ENCODE measurements around the gene UBB. TPM values are rescaled to one million over a fixed set of nuclear protein-coding genes. Genes with fewer than 3 reads are reported as not detected.

UBB gene
- 2,277 and 2,435 TPM in 2 replicates for total RNA-seq

DNA sequence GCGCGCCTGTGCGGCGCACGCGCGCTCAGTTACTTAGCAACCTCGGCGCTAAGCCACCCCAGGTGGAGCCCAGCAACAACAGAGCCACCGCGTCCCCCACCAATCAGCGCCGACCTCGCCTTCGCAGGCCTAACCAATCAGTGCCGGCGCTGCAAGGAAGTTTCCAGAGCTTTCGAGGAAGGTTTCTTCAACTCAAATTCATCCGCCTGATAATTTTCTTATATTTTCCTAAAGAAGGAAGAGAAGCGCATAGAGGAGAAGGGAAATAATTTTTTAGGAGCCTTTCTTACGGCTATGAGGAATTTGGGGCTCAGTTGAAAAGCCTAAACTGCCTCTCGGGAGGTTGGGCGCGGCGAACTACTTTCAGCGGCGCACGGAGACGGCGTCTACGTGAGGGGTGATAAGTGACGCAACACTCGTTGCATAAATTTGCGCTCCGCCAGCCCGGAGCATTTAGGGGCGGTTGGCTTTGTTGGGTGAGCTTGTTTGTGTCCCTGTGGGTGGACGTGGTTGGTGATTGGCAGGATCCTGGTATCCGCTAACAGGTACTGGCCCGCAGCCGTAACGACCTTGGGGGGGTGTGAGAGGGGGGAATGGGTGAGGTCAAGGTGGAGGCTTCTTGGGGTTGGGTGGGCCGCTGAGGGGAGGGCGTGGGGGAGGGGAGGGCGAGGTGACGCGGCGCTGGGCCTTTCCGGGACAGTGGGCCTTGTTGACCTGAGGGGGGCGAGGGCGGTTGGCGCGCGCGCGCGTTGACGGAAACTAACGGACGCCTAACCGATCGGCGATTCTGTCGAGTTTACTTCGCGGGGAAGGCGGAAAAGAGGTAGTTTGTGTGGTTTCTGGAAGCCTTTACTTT lies at the start of gene UBB:
UBB (plus strand) TSS at position 452 of the 856 bp plus-strand sequence. CDS start 817 bp downstream, outside the sequence.
- DNase-seq (ENCODE audit: low read depth, low spot score), result peak; percentile 94

DNA sequence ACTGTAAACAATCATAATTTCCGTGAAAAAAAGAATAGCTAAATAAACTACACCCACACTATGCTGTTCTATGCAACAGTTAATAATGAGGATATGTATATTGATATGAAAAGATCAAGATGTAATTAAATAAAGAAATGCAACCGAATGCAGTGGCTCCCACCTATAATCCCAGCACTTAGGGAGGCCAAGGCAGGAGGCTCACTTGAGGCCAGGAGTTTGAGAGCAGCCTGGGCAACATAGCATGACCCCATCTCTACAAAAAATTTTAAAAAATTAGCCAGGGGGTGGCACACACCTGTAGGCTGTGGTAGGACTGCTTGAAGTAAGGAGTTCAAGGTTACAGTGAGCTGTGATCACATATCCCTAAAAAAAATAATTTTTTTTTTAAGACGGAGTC lies 42.5 kb upstream of the UBB start:
- no peak for DNase-seq (ENCODE audit: low read depth, low spot score)

DNA sequence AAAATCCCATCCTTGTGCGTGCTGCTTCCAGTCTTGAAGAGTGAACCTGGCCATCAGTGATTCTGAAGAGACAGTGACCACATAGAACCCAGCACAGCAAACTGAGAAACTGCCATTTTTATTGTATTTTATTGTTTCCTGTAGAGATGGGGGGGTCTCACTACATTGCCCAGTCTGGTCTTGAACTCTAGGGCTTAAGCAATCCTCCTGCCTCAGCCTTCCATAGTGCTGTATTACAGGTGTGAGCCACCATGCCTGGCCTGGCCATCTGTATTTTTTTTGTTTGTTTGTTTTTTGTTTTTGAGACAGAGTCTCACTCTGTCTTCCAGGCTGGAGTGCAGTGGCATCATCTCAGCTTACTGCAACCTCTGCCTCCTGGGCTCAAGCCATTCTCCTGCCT lies 41.5 kb upstream of the UBB start:
- DNase-seq (ENCODE audit: low read depth, low spot score), result no peak

DNA sequence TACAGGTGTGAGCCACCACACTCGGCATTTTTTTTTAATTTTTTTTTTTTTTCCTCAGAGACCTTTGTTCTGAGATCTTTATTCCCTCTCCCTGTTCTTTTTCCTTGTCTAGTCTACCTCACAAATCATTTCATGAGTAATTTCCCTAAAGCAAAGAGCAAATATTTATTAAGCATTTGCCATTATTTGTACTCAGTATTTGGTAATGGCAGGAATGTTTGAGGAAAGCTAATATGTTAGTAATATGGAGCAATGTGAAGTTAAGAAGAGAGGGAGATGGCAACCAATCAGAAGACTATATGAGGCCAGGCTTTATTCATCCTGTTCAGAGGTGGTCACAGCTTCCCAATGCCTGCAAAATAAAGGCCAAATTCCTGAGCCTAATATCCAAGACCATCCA lies 40.9 kb upstream of the UBB start:
- DNase-seq (ENCODE audit: low read depth, low spot score), result no peak

DNA sequence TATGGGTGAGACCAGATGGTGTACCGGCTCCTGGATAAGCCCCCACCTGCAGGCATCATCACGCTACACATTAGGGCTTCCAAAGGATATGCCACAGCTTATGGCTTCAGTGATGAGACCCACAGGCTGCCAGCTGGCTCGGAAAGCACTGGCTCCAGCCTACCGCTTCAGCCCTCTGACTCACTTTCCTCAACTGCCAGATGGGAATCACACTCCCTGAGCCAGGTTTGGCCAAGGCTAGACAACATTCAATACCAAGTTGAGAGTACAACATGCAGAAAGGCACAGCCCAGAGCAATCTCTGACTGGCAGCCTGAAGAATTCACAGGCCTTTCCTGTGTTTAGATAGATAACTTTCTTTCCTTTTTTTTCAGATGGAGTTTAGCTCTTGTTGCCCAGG lies 37.9 kb upstream of the UBB start:
- DNase-seq (ENCODE audit: low read depth, low spot score), result peak; percentile 81

DNA sequence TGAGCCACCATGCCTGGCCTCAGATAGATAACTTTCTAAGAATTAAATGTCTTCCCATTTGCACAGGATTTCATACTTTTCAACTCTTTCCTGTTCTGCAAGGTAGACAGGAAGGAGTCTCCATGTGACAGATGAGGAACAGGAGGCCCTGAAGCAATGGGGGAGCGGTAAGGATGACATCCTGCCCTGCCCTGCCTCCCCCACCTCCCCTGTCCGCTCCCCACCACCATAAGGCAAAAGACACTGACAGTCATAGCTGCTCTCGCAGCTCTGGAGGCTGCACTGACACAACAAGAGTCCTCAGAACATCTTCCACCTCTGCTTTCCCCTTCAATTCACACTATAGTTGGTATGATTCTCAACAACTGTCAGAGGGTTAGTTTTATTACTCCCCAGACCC lies 37.3 kb upstream of the UBB start:
- no peak for DNase-seq (ENCODE audit: low read depth, low spot score)

DNA sequence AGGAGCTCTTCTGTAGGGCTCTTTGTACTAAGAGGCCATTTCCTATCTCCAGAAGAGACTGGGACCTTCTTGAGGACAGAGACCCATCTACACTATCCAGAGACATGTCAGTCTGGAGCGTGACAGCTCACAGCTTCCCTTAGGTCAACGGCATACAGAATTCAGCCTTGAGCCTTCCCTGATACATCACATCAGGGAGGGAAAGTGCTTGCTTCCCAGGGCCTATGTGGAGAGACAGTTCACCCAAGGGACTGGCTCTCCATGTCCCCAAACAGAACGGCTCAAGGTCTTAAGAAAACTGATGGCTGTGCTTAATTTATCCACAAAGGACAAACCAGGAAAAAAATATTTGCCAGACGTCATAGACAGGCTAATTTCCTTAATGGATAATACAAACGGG lies 35.3 kb upstream of the UBB start:
- DNase-seq (ENCODE audit: low read depth, low spot score), result no peak

DNA sequence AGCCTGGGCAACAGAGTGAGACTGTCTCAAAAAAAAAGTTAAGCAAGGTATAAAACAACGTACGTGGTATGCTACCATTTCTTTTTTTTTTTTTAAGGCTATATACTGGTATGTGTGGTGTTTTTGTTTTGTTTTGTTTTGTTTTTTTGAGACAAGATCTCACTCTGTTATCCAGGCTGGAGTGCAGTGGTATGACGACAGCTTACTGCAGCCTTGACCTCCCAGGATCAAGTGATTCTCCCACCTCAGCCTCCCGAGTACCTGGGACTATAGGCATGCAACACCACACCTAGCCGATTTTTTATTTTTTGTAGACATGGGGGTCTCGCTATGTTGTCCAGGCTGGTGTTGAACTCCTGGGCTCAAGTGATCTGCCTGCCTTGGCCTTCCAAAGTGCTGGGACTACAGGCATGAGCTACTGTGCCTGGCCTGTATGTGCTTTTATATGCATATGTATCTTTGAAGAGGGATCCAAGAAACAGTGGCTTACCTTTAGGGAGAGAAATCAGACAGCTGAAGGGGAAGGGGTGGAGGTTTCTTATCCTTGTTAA lies 34.1 kb upstream of the UBB start:
- no peak for DNase-seq (ENCODE audit: low read depth, low spot score)

DNA sequence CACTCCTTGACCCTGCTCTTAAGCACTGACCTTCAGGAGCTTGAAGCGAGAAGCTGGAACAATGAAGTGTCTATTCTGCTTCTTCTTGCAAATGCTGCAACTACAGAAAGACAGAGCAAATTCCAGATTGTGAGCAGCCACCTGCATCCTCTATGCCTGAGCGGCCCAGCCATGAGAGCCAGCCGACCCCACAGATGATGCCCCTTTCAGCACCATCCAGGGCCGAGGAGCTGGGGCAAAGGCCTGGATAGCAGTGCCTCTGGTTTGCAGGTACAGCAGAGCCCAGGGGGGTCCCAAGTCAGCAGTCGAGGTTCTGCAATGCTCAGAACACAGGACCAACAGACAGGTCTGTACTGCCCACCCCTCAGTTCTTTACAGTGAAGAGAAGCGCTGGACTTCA lies 32.3 kb upstream of the UBB start:
- no peak for DNase-seq (ENCODE audit: low read depth, low spot score)

DNA sequence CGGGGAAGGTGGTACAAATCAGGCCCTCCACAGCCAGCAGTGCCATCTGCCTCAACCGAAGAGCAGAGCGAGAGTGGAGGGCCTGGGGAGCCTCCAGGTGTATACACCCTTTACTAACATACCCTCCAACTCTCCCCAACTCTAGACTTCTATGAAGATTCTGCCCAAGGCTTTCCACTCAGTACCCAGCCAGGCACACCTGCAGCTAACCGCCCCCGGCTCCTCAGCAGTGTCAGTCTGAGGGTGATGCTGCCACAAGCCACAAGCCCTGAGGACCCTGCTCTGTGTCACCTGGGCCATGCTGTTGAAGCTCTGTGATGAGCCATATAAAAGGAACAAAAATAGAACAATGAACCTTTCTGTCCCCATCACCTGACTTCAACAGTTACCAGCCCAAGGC lies 31.5 kb upstream of the UBB start:
- no peak for DNase-seq (ENCODE audit: low read depth, low spot score)

DNA sequence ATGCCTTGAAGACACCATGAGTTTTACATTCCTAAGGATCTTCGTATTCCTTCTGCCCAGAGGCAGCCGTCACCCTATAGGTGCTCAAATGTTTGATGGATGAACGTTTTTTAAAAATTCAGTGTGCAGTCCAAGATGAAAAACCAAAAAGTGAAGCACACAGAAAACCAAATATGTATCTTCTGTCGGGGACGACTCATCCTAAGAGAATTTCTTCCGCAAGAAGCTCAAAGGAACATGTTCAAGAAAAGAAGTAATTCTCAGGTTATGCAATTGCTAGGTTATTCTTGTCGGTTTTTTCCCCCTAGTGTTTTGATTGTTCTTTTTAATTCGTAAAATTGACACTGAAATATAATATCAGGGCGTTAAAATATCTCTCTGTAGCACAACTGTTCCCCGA lies 29.1 kb upstream of the UBB start:
- DNase-seq (ENCODE audit: low read depth, low spot score), result no peak

DNA sequence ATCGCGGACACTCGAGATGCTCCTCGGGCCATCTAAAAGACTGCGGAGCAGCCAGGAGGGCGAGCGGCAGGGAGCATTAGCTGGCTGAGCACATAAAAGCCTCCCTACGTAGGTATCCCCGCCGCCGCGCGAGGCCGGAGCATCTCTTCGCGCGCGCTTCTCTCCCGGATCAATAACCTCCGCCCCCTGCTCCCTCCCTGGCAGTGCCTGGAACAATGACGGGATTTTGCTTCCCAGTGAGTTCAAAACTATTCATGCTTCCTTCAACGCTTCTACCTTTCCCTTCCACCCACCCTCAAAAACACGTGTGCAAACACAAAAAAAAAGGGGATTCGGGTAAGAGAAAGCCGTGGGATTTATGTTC lies 28.6 kb upstream of the UBB start:
- DNase-seq (ENCODE audit: low read depth, low spot score), result no peak

DNA sequence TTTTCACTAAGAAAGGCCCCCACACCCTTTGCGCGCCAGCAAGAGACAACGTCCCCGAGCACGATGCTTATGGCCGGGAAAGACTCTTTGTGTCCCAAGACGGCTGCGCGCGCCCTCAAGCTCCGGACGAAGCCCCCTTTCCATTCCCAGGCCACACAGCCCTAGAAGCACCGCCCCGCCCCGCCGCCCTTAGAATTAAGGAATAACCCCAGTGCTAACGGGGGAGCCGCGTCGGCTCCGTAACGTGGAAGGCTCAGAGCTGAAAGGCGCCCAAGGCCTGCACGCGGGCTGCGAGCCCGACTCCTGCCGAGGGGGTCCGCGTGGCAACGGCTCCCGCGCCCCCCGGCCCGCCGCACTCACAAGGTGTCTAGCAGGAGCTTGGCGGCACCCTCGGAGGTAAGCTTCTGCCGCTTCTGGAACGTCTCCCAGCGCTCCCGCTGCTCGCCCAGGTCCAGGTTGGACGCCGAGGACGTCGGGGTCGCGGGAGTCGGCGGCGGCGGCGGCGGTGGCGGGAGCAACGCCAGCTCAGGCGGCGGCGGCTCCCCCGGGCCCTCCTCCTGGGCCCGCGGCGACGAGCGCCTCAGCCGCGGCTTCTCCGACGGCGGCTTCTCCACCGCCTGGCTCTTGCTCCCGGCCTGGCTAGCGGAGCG lies 28.1 kb upstream of the UBB start:
- DNase-seq (ENCODE audit: low read depth, low spot score), result no peak

DNA sequence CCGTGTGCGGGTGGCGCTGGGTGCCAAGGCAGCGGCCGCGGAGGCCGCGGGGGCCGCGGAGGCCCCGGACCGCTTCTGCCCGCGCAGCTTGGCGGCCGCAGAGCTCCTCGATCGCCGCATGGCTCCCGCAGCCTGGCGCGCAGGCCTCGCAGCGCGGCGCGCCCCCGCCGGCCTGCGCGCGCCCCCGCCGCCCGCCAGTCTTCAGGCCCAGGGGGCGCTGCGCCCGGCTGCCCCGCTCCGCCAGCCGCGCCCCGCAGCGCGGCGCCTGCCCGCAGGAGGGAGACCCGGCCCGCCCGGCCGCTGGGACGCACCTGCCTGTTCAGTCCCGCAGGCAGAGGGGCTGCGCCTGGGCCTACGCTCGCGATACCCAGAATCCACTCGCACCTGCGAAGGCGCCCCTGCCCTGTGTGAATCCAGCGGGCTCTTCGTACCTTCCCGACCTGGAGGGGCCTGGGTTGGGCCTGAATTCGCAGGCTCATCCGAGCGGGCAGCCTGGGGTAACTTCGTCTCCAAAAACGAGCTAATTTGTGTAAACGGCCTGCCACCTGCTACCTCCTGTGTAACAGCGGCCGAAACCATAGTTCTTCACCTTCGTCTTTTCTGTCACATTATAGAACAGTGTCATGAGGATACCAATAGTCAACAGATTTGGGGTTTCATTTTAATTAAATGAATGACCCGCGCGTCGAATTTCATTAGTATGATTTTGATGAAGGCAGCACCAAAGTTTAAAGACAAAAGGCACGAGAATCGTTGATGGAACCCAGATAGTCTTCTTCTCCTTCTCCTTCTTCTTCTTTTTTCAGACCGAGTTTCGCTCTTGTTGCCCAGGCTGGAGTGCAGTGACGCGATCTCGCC lies 27.3 kb upstream of the UBB start, which contains the start of gene CENPV:
CENPV (minus strand) TSS at position 153 of the 858 bp plus-strand sequence; CDS start at position 120, 33 bp downstream.
- no peak for DNase-seq (ENCODE audit: low read depth, low spot score)

DNA sequence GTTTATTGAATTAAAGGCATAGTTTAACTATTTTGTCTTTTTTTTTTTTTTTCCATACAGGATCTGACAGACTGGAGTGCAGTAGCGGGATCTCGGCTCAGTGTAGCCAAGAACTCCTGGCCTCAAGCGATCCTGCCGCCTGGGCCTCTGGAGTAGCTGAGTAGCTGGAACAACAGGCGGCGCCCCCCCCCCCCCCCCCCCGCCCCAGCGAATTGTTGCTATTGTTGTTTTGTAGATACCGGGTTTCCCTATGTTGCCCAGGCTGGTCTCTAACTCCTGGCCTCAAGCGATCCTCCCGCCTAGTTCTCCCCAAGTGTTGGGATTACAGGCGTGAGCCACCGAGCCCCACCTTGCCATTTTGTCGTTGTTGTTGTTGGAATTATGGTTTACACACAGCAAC lies 26.3 kb upstream of the UBB start:
- DNase-seq (ENCODE audit: low read depth, low spot score), result no peak

DNA sequence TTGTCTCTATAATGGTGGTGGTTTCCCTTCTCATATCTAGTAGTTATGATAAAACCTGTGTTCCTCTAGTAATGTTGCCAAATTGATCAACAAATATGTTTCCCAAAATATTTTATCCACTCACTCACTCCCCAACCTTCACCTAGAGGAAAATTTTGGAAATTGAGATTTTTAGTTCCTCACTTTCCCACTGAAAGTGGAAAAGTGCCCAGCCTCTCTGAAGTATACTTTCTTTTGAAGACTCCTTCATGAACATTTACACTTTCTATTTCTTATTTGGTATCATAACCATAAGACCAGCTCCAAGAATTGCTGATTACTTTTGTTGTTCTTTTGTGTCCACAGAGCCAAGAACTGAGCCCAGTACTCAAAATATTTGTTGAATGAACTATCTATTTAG lies 22.5 kb upstream of the UBB start:
- no peak for DNase-seq (ENCODE audit: low read depth, low spot score)

DNA sequence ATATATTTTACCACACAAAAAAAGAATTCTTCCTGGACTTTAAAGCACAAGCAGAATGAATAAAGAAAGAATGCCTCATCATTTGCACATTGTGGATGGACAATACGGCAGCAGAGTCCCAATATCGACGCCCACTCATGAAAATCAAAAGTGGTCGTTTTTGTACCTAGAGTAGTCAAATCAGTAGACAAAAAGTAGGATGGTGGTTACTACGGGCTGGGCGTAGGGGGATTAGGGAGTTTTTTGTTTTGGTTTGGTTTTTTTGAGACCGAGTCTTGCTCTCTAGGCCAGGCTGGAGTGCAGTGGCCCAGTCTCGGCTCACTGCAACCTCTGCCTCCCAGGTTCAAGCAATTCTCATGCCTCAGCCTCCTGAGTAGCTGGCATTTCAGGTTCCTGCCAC lies 19.0 kb upstream of the UBB start:
- no peak for DNase-seq (ENCODE audit: low read depth, low spot score)

DNA sequence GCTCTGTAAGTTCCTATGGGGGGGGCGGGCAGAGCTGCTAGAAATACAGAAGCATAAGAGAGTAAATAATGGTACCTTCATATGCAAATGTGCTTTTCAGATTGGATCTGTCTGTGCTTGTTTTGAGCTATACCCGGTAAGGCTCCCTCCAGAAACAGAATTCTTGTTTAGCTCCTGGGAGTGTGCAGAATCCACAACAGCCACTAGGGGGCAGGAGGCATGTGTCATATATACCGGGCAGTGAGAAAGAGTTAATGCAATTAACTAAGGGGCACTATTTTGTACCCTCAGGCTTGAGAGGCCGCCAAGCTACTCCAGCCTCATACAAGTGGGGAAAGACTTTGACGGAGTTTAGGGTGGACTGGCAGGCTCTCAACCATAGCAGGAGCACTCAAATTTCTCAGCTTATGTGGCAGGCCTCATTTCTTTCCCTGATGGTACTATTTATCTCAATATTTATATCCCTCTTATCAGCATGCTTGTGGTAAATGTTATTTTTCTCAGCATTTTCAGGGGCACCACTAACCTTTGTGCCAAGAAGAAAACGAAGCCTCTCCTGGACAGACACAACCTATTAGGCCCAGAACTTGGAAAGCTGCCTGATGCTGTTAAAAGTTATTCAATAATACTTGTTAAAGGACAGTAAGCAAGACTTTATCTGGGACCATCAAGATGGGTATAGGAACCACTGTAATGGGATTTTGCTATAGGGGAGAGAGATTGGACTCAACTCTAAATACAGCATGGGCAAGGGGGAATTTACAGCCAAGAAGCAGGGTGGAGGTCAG lies 16.9 kb upstream of the UBB start:
- DNase-seq (ENCODE audit: low read depth, low spot score), result no peak

DNA sequence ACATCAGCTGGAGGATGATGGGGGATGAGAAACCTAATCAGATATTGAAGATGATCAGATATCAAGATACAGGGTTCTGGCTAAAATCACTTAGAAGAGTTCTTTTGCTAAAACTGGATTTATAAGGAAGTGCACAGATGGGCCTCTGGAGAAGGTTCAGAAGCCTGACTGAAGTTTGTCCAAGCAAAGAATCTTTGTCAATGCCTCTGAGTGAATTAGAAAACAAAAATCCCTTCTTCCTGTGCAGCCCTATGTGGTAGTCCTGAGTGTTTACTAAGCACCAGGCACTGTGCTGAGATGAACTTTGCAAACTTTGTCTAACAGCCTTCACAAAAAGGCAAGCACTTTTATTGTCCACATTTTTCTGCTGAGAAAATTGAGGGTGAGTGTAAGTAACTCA lies 16.3 kb upstream of the UBB start:
- no peak for DNase-seq (ENCODE audit: low read depth, low spot score)

DNA sequence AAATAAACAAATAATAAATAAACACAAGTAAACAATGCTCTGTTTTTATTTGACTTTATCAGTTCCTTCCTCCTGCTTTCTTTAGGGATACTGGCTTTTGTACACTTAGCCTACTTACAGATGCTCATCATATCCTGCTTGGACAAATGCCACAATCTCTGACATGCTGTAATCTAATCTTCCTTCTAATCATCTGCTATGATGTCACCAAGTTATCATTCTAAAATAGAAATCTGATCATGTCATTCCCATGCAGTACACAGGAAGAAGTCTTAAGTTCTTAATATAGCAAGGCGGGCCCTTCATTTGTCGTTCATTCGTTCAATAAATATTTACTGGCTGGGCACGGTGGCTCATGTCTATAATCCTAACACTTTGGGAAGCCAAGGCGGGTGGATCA lies 9.1 kb upstream of the UBB start:
- no peak for DNase-seq (ENCODE audit: low read depth, low spot score)

Data from pulmonary artery endothelial cell (primary cell).